Mesendoderm (in vitro differentiated cells): ENCODE results near the gene F10.

ENCODE experiments used
- DNase-seq: peaks from one replicate; pipeline ENCODE4 v3.0.0; 2013
- H2AK5ac ChIP-seq: 2 replicates; pipeline ENCODE4 v1.6.1; 2013; ENCODE audit warnings: low read length, inconsistent platforms
- H2BK120ac ChIP-seq: 2 replicates; pipeline ENCODE4 v1.6.1; 2013; ENCODE audit warnings: low read depth, mild to moderate bottlenecking, low read length, moderate library complexity, mixed read lengths
- H2BK15ac ChIP-seq: replicated peaks from 2 replicates; pipeline ENCODE4 v1.6.1; 2013; ENCODE audit warnings: low read depth, mild to moderate bottlenecking, moderate library complexity
- H2BK5ac ChIP-seq: 2 replicates; pipeline ENCODE4 v1.6.1; 2013; ENCODE audit warnings: low read length, inconsistent platforms
- H3K18ac ChIP-seq: 2 replicates; pipeline ENCODE4 v1.6.1; 2013; ENCODE audit warnings: mild to moderate bottlenecking, low read length, mixed read lengths
- H3K23ac ChIP-seq: one replicate; pipeline ENCODE4 v1.6.1; 2013; ENCODE audit warnings: low read length
- H3K27ac ChIP-seq: 2 replicates; pipeline ENCODE4 v1.5.1; 2013; ENCODE audit warnings: low read depth, mild to moderate bottlenecking, inconsistent platforms, low read length, moderate library complexity
- H3K27me3 ChIP-seq: 2 replicates; pipeline ENCODE4 v1.6.1; 2013; ENCODE audit warnings: low read length, control low read depth, mild to moderate bottlenecking, inconsistent platforms; ENCODE audit not compliant: insufficient read depth, poor library complexity
- H3K36me3 ChIP-seq: 2 replicates; pipeline ENCODE4 v1.6.1; 2013; ENCODE audit warnings: low read length, inconsistent platforms; ENCODE audit not compliant: control insufficient read depth, insufficient read depth
- H3K4ac ChIP-seq: one replicate; pipeline ENCODE4 v1.6.1; 2013; ENCODE audit warnings: low read depth, mild to moderate bottlenecking, low read length, moderate library complexity
- H3K4me1 ChIP-seq: 2 replicates; pipeline ENCODE4 v1.6.1; 2013; ENCODE audit warnings: low read depth, low read length, inconsistent platforms; ENCODE audit not compliant: control insufficient read depth
- H3K4me2 ChIP-seq: 2 replicates; pipeline ENCODE4 v1.6.1; 2013; ENCODE audit warnings: low read length
- H3K4me3 ChIP-seq: 2 replicates; pipeline ENCODE4 v1.5.1; 2013; ENCODE audit warnings: mild to moderate bottlenecking, low read length
- H3K56ac ChIP-seq: one replicate; pipeline ENCODE4 v1.6.1; 2013; ENCODE audit warnings: low read length
- H3K79me1 ChIP-seq: 2 replicates; pipeline ENCODE4 v1.6.1; 2013; ENCODE audit warnings: low read length, inconsistent platforms
- H3K79me2 ChIP-seq: 2 replicates; pipeline ENCODE4 v1.6.1; 2013; ENCODE audit warnings: mild to moderate bottlenecking, low read length; ENCODE audit not compliant: control insufficient read depth, insufficient read depth
- H3K9ac ChIP-seq: 2 replicates; pipeline ENCODE4 v1.6.1; 2013; ENCODE audit warnings: low read length, inconsistent platforms
- H4K5ac ChIP-seq: one replicate; pipeline ENCODE4 v1.6.1; 2013; ENCODE audit warnings: low read length
- H4K8ac ChIP-seq: one replicate; pipeline ENCODE4 v1.6.1; 2013; ENCODE audit warnings: low read depth, mild to moderate bottlenecking, control low read depth, low read length, moderate library complexity
- WGBS: extraction: QIAGEN DNeasy Blood & Tissue Kit; methylation state at CpG from one replicate; pipeline ENCODE4 v1.1.7; 2013; ENCODE audit warnings: low lambda C conversion rate, missing lambda C conversion rate; ENCODE audit not compliant: insufficient coverage; ENCODE audit errors: extremely low coverage; 5-methylcytosine and 5-hydroxymethylcytosine counted together

The F10 gene

DNA sequence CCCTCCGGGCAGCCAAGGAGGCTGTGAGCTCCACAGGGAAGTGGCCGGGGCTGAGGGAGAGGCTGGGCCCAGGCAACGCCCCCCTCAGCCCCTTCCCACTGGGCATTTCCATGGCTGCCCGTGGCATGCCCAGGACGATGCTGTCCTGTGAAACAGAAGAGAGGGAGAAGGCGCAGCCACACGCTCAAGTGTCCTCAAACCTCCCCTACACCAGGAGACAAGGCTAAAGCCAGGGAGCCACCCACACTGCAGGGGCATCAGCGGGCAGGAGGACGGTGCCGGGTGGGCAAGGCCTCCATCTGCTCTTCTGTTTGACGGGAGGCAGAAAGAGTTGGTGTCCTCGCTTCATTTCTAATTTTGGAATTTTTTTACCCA lies 21.6 kb downstream of the F10 start:
- peak overlapping the region; percentile 81 for H3K23ac ChIP-seq
- H3K18ac ChIP-seq, result no peak overlapping the region
- H3K79me1 ChIP-seq, result no peaks in the 10 kb centered on the region
- no peak overlapping the region for H2BK120ac ChIP-seq
- no peaks in the 10 kb centered on the region for H3K27me3 ChIP-seq
- no peaks in the 10 kb centered on the region for H3K79me2 ChIP-seq
- no peak overlapping the region for H3K27ac ChIP-seq
- H3K4me1 ChIP-seq, result no peaks in the 10 kb centered on the region
- H3K4me2 ChIP-seq, result no peak overlapping the region
- no peak overlapping the region for H2BK15ac ChIP-seq
- no peak overlapping the region for H3K4ac ChIP-seq
- no peak overlapping the region for H2BK5ac ChIP-seq
- H3K36me3 ChIP-seq, result no peaks in the 10 kb centered on the region
- no peak overlapping the region for H4K5ac ChIP-seq
- H4K8ac ChIP-seq, result no peak overlapping the region
- no peak overlapping the region for H3K4me3 ChIP-seq
- no peak overlapping the region for H3K9ac ChIP-seq
- WGBS, result no CpG with 5 or more reads among the region's 12 CpGs
- no peak overlapping the region for H2AK5ac ChIP-seq
- no peak for DNase-seq
- H3K56ac ChIP-seq, result no peak overlapping the region

DNA sequence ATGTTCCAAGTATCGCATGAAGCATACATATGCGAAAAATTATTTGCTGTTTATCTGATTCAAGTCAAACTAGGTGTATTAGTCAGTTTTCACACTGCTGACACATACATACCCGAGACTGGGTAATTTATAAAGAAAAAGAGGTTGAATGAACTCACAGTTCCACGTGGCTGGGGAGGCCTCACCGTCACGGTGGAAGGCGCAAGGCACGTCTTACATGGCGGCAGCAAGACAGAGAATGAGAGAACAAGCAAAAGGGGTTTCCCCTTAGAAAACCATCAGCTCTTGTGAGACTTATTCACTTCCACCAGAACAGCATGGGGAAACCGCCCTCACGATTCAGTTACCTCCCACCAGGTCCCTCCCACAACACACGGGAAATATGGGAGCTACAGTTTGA lies 22.9 kb downstream of the F10 start:
- no peak overlapping the region for H2BK15ac ChIP-seq
- H3K56ac ChIP-seq, result no peak overlapping the region

DNA sequence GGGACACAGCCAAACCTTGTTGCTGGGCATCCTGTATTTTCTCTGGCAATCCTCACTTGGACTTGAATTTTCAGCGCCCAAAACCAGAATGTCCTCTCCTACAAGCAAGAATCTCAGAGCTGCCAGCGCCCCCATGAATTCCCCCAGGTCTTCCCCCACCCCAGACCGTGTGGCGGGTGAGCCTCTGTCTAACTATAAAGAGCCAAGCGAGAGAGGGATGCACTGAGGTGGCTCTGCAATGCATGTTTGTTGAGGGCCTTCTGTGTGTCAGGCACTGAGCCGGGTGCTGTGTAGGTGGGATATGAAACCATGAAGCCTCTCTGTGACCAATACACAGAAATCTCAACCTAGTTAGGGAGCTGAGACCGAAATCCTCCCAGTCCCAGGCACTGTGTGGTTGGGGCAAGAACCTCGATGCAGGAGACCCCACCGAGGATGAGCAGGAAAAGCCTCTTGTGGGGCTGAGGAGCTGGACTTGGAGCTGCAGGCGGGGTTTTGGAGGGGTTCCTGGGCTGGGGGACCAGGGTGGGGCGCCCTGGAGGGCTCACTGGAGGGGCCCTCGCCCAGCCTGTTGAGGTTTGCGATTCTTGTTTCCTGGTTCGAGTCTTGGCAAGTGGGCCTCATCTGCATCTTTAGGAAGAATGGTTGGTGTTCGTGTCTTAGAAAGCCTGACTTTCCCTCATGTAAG lies 23.5 kb downstream of the F10 start:
- H2BK5ac ChIP-seq, result no peak overlapping the region
- no peak overlapping the region for H4K5ac ChIP-seq
- H2BK120ac ChIP-seq, result no peak overlapping the region
- no peak overlapping the region for H3K9ac ChIP-seq
- WGBS, result no CpG with 5 or more reads among the region's 15 CpGs
- no peaks in the 10 kb centered on the region for H3K27me3 ChIP-seq
- H3K4me1 ChIP-seq, result no peaks in the 10 kb centered on the region
- no peak overlapping the region for H2BK15ac ChIP-seq
- H3K79me1 ChIP-seq, result no peaks in the 10 kb centered on the region
- H3K4me2 ChIP-seq, result no peak overlapping the region
- no peak overlapping the region for H3K27ac ChIP-seq
- H3K18ac ChIP-seq, result no peak overlapping the region
- H3K4ac ChIP-seq, result no peak overlapping the region
- no peak overlapping the region for H4K8ac ChIP-seq
- no peak overlapping the region for H3K23ac ChIP-seq
- no peak for DNase-seq
- no peak overlapping the region for H2AK5ac ChIP-seq
- H3K79me2 ChIP-seq, result no peaks in the 10 kb centered on the region
- no peak overlapping the region for H3K4me3 ChIP-seq
- H3K36me3 ChIP-seq, result no peaks in the 10 kb centered on the region
- H3K56ac ChIP-seq, result no peak overlapping the region

More for the DNA sequence above, 22.9 kb downstream of the F10 start:
- Histone ChIP-seq H2BK5ac (no peak overlapping the region), H2BK120ac (no peak overlapping the region), H3K36me3 (no peaks in the 10 kb centered on the region), H4K8ac (no peak overlapping the region), H3K9ac (no peak overlapping the region), H2AK5ac (no peak overlapping the region), H3K4me2 (no peak overlapping the region), H3K79me1 (no peaks in the 10 kb centered on the region), H3K18ac (no peak overlapping the region), H3K27ac (no peak overlapping the region), H3K79me2 (no peaks in the 10 kb centered on the region), H3K4ac (no peak overlapping the region), H4K5ac (no peak overlapping the region), H3K23ac (no peak overlapping the region), H3K4me1 (no peaks in the 10 kb centered on the region), H3K27me3 (no peaks in the 10 kb centered on the region), H3K4me3 (no peak overlapping the region)
- WGBS, result no CpG with 5 or more reads among the region's 12 CpGs
- no peak for DNase-seq

DNA sequence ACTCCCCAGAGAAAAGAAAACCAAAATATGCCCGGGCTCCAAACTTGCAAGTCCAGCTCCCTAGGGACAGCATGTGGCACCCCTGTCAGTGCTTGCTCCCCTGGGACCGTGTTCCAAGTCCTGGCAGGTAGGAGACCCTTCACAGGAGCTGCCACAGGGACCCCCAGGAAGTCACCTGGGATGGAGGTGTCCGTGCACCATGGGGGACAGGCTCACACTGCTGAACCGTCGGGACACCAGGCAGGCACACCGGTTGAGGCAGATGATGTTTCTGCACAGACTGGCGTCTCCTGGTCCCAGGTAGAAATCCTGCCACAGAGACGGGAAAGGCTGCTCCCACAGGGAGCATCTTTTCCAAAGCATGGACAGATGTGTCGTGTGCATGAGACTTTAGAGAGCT lies 24.2 kb downstream of the F10 start:
- Histone ChIP-seq H3K23ac (no peak overlapping the region), H4K5ac (no peak overlapping the region)
- no CpG with 5 or more reads among the region's 9 CpGs for WGBS

DNA sequence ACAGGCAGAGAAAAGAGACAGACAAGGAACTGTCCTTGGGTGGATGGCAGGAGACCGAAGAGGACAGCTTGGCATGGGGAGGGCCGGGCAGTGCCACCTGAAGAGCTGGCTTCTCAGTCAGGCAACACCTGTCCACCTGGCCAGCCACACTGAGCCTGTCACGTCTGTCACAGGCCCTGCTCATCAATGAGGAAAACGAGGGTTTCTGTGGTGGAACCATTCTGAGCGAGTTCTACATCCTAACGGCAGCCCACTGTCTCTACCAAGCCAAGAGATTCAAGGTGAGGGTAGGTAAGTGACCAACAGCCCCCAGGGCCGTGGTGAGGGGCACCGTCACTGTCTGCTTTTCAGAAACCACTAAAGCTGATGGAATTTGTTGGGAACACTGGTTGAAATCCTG lies 24.6 kb downstream of the F10 start:
- no CpG with 5 or more reads among the region's 8 CpGs for WGBS
- Histone ChIP-seq H3K56ac (no peak overlapping the region), H4K8ac (no peak overlapping the region), H3K4ac (no peak overlapping the region), H3K23ac (no peak overlapping the region), H3K18ac (no peak overlapping the region), H3K36me3 (no peaks in the 10 kb centered on the region), H3K79me1 (no peaks in the 10 kb centered on the region), H2AK5ac (no peak overlapping the region), H3K9ac (no peak overlapping the region), H3K27ac (no peak overlapping the region), H4K5ac (no peak overlapping the region), H3K79me2 (no peaks in the 10 kb centered on the region), H2BK15ac (no peak overlapping the region), H3K4me3 (no peak overlapping the region), H3K4me2 (no peak overlapping the region), H2BK120ac (no peak overlapping the region), H3K4me1 (no peaks in the 10 kb centered on the region), H3K27me3 (no peaks in the 10 kb centered on the region), H2BK5ac (no peak overlapping the region)
- DNase-seq, result no peak

More for the DNA sequence above, 24.2 kb downstream of the F10 start:
- Histone ChIP-seq H3K79me1 (no peaks in the 10 kb centered on the region), H3K9ac (no peak overlapping the region), H4K8ac (no peak overlapping the region), H2BK120ac (no peak overlapping the region), H3K4ac (no peak overlapping the region), H3K4me3 (no peak overlapping the region), H3K79me2 (no peaks in the 10 kb centered on the region), H3K27ac (no peak overlapping the region), H2BK5ac (no peak overlapping the region), H3K4me1 (no peaks in the 10 kb centered on the region), H2BK15ac (no peak overlapping the region), H3K56ac (no peak overlapping the region), H3K18ac (no peak overlapping the region), H2AK5ac (no peak overlapping the region), H3K36me3 (no peaks in the 10 kb centered on the region), H3K27me3 (no peaks in the 10 kb centered on the region), H3K4me2 (no peak overlapping the region)
- DNase-seq, result no peak

DNA sequence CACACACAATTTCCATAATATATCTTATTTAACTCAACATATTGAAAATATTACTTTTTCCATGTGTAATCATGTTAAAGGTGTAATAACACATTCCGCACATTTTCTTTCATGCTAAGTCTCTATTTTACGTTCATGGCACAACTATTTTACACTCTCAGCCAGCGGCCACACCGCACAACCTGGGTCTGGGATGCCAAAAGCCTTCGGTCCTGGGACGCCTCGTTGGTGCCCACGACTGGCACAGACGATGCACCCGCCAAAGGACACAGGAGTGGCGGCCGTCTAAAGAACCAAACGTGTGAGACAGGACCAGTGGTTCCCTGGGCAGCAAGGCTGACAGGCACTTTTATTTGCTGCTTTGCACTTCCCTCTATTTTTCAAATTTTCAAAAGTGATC lies 25.8 kb downstream of the F10 start:
- H3K4me1 ChIP-seq, result no peaks in the 10 kb centered on the region
- no peak overlapping the region for H2BK5ac ChIP-seq
- DNase-seq, result no peak
- H3K18ac ChIP-seq, result no peak overlapping the region
- H3K27me3 ChIP-seq, result no peaks in the 10 kb centered on the region
- no peak overlapping the region for H2AK5ac ChIP-seq
- no peaks in the 10 kb centered on the region for H3K79me1 ChIP-seq
- H3K27ac ChIP-seq, result no peak overlapping the region
- H3K4me3 ChIP-seq, result no peak overlapping the region
- no peak overlapping the region for H3K4ac ChIP-seq
- no peak overlapping the region for H3K4me2 ChIP-seq
- no peak overlapping the region for H3K56ac ChIP-seq
- H3K36me3 ChIP-seq, result no peaks in the 10 kb centered on the region
- H4K5ac ChIP-seq, result no peak overlapping the region
- no peaks in the 10 kb centered on the region for H3K79me2 ChIP-seq
- no peak overlapping the region for H4K8ac ChIP-seq
- H2BK120ac ChIP-seq, result no peak overlapping the region
- H2BK15ac ChIP-seq, result no peak overlapping the region
- no peak overlapping the region for H3K23ac ChIP-seq
- H3K9ac ChIP-seq, result no peak overlapping the region
- 100% methylated on average over 1 of the region's 13 CpGs for WGBS
